Measurements from ENCODE around the gene ADGRL3.
"Not testable (repeated sequence)": the region's sequence is repeated elsewhere in the genome, so short reads cannot be mapped to it uniquely, and the experiment has no call there.

GRCh38 chr4:61207156-61207555 is 7.0 kb downstream of the ADGRL3 start:
- not testable (repeated sequence) for TF ChIP-seq POLR2A, CTCF (IDR thresholded peaks at IDR 0.05)
